ENCODE measurements around the gene CDH22. TPM values are rescaled to one million over a fixed set of nuclear protein-coding genes. Genes with fewer than 3 reads are reported as not detected.

Gene CDH22
- total RNA-seq, 1 donor from 2014 or later: 2.0 TPM

GRCh38 chr20:46273717-46274116, 34.6 kb downstream of the CDH22 start:
- FAIRE-seq: no peak

DNA sequence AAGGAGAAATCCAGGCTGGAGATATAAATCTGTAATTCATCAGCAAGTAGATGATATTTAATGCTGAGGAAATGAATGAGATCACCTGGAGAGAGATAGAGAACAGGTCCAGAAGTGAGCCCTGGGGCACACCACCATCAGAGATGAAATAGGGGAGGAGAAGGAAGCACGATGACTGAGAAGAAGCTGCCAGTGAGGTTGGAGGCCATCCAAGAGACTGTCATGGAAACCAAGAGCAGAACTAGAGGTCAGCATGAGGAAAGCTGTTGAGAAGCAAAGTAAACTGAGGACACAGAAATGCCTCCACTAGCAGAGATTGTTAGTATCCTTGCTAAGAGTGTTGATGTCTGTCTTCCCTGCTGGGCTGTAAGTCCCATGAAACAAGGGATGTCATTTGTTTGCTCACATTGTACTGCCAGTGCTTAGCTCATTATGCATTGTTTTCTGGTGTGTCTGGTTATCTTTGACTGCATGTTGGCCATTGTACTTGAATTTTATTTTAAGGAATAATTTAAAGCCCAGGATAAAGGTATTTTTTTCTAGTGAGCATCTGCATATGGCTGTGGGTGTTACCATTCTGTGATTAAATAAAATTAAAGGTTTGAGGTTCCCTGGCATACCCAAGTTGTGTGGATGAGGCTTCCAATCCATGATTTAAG, 35.8 kb downstream of the CDH22 start:
- no peak for FAIRE-seq
- no peak for DNase-seq (ENCODE audit: low spot score in 2 of 2)

More at GRCh38 chr20:46273717-46274116, 34.6 kb downstream of the CDH22 start:
- DNase-seq (ENCODE audit: low spot score in 2 of 2): no peak

- DNase-seq (ENCODE audit: low spot score in 2 of 2): no peak
- no peak for FAIRE-seq
These were observed 37.1 kb downstream of the CDH22 start for GRCh38 chr20:46270977-46271744.

GRCh38 chr20:46269372-46269771, 38.9 kb downstream of the CDH22 start:
- no peak for FAIRE-seq
- no peak for DNase-seq (ENCODE audit: low spot score in 2 of 2)

DNA sequence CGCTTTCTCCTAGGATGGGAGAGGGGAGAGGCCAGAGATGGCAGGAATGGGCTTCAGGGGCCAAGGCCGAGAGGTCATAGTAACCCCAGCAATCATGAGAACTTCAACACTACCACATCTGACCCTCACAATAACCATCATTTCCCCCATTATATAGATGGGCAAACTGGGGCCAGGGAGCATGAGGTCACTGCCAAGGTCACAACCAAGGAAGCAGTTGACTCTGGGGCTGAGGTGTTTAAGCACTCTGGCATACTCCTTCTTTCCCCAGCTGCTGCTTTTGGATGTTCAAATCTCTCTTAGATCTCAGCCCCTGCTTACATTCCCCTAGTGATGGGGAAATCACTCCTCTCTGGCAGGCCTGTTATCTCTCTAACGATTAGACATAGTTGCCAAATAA, 39.6 kb downstream of the CDH22 start:
- FAIRE-seq: no peak
- DNase-seq (ENCODE audit: low spot score in 2 of 2): no peak

GRCh38 chr20:46268131-46268614, 40.1 kb downstream of the CDH22 start:
- DNase-seq (ENCODE audit: low spot score in 2 of 2) (no peak), FAIRE-seq (no peak)

GRCh38 chr20:46267108-46268105, 40.9 kb downstream of the CDH22 start:
- DNase-seq (ENCODE audit: low spot score in 2 of 2): no peak
- FAIRE-seq: no peak

DNA sequence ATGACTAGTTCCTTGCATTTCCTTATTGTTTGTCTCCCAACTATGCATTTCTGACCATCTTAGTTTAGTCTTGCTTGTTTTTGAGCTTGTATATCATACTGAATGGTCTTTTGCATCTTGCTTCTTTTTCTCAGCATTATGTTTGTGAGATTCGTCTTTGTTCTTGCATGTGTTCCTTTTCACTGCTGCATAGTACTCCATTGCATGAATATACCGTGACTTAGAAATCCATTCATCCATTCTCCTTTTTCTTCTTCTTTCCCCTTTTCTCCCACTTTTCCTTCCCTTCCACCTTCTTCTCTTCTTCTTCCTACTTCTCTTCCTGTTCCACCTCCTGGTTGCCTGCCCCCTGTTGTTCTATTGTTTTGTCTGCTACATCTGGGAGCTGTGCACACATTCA, 42.8 kb downstream of the CDH22 start:
- DNase-seq (ENCODE audit: low spot score in 2 of 2): no peak
- no peak for FAIRE-seq

DNA sequence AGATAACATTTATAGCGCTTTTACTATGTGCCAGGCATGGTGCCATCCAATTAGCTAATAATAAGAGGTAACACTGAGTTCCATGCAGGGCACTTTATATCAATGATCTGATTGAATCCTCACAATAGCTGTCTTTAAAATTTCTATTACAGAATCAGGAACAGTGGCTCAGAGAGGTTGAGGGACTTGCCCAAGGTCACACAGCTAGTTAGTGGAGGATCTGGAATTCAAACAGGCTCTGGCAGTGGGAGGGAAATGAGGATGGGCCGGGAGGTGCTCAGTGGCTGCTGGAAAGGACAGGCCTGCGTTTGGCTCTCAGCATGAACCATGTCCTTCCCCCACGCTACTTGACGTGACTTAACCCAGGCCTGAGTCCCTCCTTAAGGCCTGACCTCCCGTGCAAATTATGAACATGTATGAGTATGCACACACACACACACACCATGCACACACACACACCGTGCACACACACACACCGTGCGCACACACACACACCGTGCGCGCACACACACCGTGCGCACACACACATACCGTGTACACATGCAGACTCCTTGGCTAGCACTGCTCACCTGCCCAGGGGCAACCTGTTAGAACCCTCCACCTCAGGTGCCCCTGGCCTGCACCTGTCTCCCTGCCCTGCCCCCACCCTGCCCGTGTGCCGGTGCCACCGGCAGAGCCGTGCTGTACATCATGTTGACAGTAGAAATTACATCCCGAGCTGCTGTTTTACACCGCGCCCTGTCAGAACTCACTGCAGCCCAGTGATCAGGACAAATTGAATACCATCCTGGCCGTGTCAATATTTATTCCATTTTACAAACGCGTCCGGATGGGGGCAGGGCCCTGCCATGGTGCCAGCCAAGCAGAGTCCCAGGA, 43.7 kb downstream of the CDH22 start:
- DNase-seq (ENCODE audit: low spot score in 2 of 2): no peak
- FAIRE-seq: no peak

DNA sequence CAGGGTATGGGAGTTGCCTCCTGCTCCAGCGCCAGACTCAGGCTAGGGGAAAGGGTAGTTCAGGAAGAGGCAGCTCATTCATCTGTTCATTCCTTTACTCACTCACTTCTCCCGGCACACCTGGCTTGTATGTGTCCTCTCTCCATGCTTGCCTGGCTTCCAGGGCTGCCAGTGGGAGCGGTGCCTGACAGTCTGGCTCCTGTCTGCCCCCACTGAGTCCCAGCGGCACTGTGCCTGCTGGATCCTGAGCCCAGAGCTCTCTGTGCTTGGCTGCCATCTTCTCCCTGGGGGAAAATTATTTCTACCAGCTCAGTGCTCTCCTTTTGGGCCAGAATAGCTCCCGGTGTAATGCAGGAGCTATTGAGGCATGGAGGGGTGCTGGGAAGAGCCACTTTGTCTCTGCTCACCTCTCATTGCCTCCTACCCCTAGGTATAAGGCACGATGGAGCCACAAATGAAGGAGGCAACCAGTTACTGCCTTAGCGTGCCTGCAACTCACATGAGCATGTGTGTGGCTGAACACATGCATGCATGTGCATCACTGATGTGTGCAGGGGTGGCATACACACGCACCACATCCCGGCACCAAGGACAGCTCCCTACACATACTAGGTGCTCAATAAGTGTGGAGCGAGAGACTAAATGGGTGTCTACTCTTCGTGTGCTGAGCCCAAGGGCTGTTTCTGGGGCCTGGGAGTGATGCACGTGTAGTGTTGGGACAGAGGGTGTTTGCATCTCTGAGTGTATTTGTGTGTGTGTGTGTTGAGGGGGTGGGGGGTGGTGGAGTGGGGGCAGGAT, 46.6 kb downstream of the CDH22 start:
- DNase-seq (ENCODE audit: low spot score in 2 of 2) (no peak), FAIRE-seq (no peak)

DNA sequence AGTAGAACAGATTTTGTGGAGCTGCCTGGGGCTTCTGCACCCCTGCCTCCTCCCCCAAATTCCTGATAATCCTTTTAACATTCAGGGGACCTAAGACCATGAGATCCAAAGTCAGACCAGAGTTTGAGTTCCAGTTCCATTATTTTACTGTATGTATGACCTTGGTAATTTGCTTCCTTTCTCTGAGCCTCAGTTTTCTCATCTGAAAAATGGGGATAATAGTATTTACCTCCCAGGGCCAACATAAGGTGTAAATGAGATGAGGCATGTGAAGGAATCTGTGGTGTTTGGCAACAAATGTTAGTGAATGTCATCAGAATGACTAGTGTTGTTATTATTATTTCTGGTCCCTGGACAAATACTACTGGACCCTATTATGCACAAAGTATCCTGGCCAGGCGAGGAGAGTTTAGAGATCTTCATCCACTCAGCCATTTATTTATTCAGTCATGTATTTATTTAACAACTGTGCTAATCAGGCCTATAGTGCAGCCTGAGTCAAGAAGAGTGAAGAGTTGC, 47.3 kb downstream of the CDH22 start:
- no peak for FAIRE-seq

DNA sequence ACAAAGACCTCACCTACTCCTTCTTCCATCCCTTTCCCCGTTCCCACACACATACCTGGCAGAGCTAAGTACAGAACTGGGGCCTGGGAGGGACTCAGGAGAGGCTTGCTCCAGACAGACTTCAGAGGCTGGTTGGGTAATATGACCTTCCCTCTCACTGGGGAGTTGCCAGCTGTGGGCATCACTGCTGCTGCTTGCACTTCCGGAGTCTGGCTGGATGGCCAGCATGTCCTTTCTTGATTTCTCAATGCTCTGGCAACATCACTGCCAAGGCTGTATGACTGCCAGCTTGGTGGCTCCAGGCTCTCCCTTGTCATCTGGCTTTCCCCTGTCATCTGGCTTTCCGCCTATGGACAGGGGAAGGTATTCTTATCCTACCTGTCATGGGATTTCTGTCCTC, 47.8 kb downstream of the CDH22 start:
- DNase-seq (ENCODE audit: low spot score in 2 of 2): no peak
- FAIRE-seq: no peak

More for the DNA sequence above, 47.3 kb downstream of the CDH22 start:
- DNase-seq (ENCODE audit: low spot score in 2 of 2): no peak

DNA sequence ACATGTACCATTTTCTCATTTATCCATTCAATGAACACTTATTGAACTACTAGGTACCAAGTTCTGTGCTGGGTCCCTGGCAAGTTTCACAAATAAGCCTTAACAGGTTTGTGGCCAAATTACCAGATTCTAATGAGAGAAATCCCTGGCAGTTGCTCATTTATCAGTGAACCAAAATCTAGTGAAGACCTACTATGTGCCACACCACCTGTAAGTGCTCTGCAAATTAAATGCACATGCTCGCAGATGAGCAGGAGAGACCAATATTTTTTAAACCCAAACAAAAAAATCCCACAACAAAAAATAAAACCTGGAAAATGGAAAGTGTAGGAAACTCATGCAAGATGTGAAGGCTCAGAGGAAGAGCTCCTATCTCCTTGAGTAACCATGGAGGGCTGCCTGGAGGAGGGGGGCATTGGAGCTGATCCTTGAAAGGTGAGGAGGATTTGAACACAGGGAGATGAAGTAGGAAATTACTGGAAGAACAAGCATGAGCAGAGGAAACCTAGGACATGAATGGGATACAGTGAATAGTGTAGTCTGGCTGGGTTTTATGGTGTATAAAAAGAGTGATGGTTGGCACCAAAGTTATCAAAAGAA, 48.9 kb downstream of the CDH22 start:
- DNase-seq (ENCODE audit: low spot score in 2 of 2): no peak
- no peak for FAIRE-seq

- DNase-seq (ENCODE audit: low spot score in 2 of 2) (no peak), FAIRE-seq (no peak)
These were observed 50.4 kb downstream of the CDH22 start for GRCh38 chr20:46257887-46258286.

DNA sequence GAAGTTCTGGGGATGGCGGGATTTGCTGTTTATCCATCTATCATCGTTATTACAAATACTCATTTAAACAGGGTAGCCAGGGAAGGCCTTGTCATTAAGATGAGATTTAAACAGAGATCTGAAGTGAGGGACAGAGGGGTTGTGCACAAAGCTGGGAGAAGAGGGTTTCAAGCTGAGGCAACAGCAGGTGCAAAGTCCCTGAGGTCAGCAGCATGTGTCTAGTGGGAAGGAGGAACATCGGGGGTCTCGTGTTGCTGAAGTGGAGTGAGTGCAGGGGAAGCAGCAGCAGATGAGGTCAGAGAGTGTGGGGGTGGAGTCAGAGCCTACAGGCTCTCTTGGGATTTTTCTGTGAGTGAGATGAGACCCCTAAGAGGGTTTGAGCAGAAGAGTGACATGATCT, 52.0 kb downstream of the CDH22 start:
- DNase-seq (ENCODE audit: low spot score in 2 of 2) (no peak), FAIRE-seq (no peak)

DNA sequence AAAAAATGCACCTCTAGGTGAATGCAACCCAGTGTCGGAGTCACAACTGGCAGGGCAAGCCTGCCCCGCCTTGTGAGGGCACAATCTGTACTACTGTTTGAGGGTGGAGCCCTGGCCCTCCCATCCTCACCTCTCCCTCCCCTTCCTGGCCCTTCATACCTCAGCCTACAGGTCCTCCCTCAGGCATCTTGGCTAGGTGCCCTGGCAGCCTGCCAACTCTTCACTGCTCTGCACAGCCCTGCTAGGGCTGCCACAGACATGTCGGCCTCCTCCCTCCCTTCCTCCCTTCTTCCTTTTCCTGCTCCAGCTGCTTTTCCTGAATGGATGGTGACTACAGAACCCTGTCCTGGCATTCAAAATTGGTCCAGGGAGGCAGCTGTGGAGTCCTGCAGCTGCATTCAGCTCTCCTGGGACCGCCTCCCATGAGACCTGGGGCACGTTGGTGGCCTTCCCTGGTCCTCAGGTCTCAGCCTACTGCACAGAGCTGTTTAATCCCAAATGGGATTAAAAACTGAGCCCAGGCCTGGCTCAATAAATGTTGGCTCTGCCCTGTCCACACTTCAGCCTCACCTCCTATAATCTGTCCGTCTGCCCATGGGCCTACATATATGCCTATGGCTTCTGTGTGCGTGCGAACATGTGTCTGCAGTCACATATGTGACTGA, 52.7 kb downstream of the CDH22 start:
- peak in 1 of 2 donors; percentile 40 for DNase-seq (ENCODE audit: low spot score in 2 of 2)
- FAIRE-seq: no peak

- no peak for FAIRE-seq
- DNase-seq (ENCODE audit: low spot score in 2 of 2): peak in 1 of 2 donors; percentile 36
These were observed 54.9 kb downstream of the CDH22 start for GRCh38 chr20:46253391-46253790.

All from frontal cortex (tissue), 4 donors.